GM23248 (cell line): Measurements from ENCODE around the gene MRPL17.

Experiments
- EZH2 ChIP-seq: fragments of 200-600 bp; sonication (generic); IDR thresholded peaks from 2 replicates; pipeline ENCODE4 v1.6.1; 2018; ENCODE audit warnings: antibody characterized with exemption, mild to moderate bottlenecking; ENCODE audit not compliant: insufficient read depth, poor library complexity, severe bottlenecking
- EZH2phosphoT487 ChIP-seq: fragments of 200-600 bp; sonication (generic); IDR thresholded peaks from 2 replicates; pipeline ENCODE4 v1.6.1; 2018; ENCODE audit warnings: antibody characterized with exemption, moderate library complexity, mild to moderate bottlenecking, low read depth; ENCODE audit not compliant: insufficient read depth

- no peak for TF ChIP-seq EZH2
- TF ChIP-seq EZH2phosphoT487, result no peak
Measured at GRCh38 chr11:6635082-6635932, 47.8 kb downstream of the MRPL17 start.
